ENCODE data around the gene CLECL1. TPM values are rescaled to one million over a fixed set of nuclear protein-coding genes. Genes with fewer than 3 reads are reported as not detected.

Gene CLECL1
- total RNA-seq, 1 donor from 2014 or later = not detected

DNA sequence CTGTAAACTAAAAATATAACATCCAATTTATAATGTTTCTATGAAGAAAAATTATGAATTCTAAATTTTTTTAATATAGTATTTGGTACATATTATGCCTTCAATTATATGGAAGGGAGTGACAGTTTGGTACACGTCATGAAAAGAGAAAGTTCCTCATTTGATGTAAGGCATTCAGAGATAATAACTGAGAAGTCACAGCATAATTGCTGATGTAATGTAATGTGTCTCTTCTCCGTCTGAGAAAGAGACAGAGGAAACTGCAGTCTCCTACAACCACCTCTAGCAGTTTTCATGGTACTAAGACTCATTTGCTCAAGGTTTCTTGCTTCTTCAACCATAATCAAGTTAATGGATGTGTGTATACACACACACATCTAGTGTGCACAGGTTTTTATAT lies 30.1 kb upstream of the CLECL1 start:
- H3K4me1 ChIP-seq = no peaks in the 10 kb centered on the region
- H3K27ac ChIP-seq (replicated peaks) = no peak overlapping the region
- no peak for TF ChIP-seq CTCF (IDR thresholded peaks at IDR 0.05; ENCODE audit: borderline replicate concordance)
- H3K4me3 ChIP-seq = no peak overlapping the region
- intact Hi-C loops (cut with micrococcal nuclease) = no loop called here
- no peaks in the 10 kb centered on the region for H3K9me3 ChIP-seq (replicated peaks)
- H3K36me3 ChIP-seq = no peaks in the 10 kb centered on the region
- no peak for DNase-seq
- H3K27me3 ChIP-seq (ENCODE audit: low read depth) = no peaks in the 10 kb centered on the region

GRCh38 chr12:9762369-9762768 lies 29.5 kb upstream of the CLECL1 start:
- no peaks in the 10 kb centered on the region for H3K36me3 ChIP-seq
- no peaks in the 10 kb centered on the region for H3K4me1 ChIP-seq
- intact Hi-C loops (cut with micrococcal nuclease) = no loop called here
- DNase-seq = no peak
- no peak overlapping the region for H3K27ac ChIP-seq (replicated peaks)
- no peaks in the 10 kb centered on the region for H3K27me3 ChIP-seq (ENCODE audit: low read depth)
- H3K4me3 ChIP-seq = no peak overlapping the region
- TF ChIP-seq CTCF (IDR thresholded peaks at IDR 0.05; ENCODE audit: borderline replicate concordance) = no peak
- H3K9me3 ChIP-seq (replicated peaks) = no peaks in the 10 kb centered on the region

- no peak overlapping the region for H3K4me3 ChIP-seq
- H3K36me3 ChIP-seq = no peaks in the 10 kb centered on the region
- DNase-seq = no peak
- intact Hi-C loops (cut with micrococcal nuclease) = no loop called here
- no peak overlapping the region for H3K27ac ChIP-seq (replicated peaks)
- H3K4me1 ChIP-seq = no peaks in the 10 kb centered on the region
- no peaks in the 10 kb centered on the region for H3K9me3 ChIP-seq (replicated peaks)
- H3K27me3 ChIP-seq (ENCODE audit: low read depth) = no peaks in the 10 kb centered on the region
- TF ChIP-seq CTCF (IDR thresholded peaks at IDR 0.05; ENCODE audit: borderline replicate concordance) = no peak
Observed at GRCh38 chr12:9761419-9761781, 28.5 kb upstream of the CLECL1 start.

- no peaks in the 10 kb centered on the region for H3K36me3 ChIP-seq
- no peak for TF ChIP-seq CTCF (IDR thresholded peaks at IDR 0.05; ENCODE audit: borderline replicate concordance)
- H3K4me3 ChIP-seq = no peak within 1 kb of the TSS
- intact Hi-C loops (cut with micrococcal nuclease) = no loop called here
- no peaks in the 10 kb centered on the region for H3K27me3 ChIP-seq (ENCODE audit: low read depth)
- H3K4me1 ChIP-seq = no peaks in the 10 kb centered on the region
- no peak for DNase-seq
- H3K27ac ChIP-seq (replicated peaks) = no peak within 1 kb of the TSS
- H3K9me3 ChIP-seq (replicated peaks) = no peaks in the 10 kb centered on the region
Observed at GRCh38 chr12:9760699-9761418, 28.0 kb upstream of the CLECL1 start, which contains the start of gene CD69. TSS of gene CD69 (minus strand) at chr12:9760901. CDS start at chr12:9760820, 81 bp downstream.

DNA sequence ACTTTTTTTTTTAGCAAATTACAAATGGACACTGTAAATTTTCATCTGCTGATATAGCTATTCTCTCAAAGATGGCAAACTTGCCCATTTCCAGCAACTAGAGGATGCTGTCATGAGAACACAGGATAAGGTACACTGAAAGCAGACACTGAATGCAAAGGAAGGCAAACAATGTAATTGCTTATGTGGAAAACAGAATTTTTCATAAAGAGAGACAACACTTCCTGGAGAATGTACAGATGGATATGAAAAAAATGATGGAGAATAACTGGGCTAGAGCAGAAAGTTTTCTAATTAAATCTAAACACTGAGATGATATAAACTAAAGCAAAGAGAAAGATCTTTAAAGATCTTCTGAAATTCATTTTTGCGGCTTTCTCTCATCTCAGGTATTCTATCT lies 27.2 kb upstream of the CLECL1 start:
- H3K9me3 ChIP-seq (replicated peaks) = no peaks in the 10 kb centered on the region
- DNase-seq = no peak
- no peaks in the 10 kb centered on the region for H3K4me1 ChIP-seq
- no peak overlapping the region for H3K27ac ChIP-seq (replicated peaks)
- TF ChIP-seq CTCF (IDR thresholded peaks at IDR 0.05; ENCODE audit: borderline replicate concordance) = no peak
- intact Hi-C loops (cut with micrococcal nuclease) = no loop called here
- no peaks in the 10 kb centered on the region for H3K27me3 ChIP-seq (ENCODE audit: low read depth)
- H3K36me3 ChIP-seq = no peaks in the 10 kb centered on the region
- H3K4me3 ChIP-seq = no peak overlapping the region

All from left ventricle myocardium inferior (tissue), 1 donor.